ENCODE measurements around the gene CEP68. TPM values are rescaled to one million over a fixed set of nuclear protein-coding genes. Genes with fewer than 3 reads are reported as not detected.
A peak's percentile ranks its signal among the peaks of the same experiment; 100 is the strongest.

The CEP68 gene
- total RNA-seq, 1 donor from 2014 or later: 17.9 TPM

DNA sequence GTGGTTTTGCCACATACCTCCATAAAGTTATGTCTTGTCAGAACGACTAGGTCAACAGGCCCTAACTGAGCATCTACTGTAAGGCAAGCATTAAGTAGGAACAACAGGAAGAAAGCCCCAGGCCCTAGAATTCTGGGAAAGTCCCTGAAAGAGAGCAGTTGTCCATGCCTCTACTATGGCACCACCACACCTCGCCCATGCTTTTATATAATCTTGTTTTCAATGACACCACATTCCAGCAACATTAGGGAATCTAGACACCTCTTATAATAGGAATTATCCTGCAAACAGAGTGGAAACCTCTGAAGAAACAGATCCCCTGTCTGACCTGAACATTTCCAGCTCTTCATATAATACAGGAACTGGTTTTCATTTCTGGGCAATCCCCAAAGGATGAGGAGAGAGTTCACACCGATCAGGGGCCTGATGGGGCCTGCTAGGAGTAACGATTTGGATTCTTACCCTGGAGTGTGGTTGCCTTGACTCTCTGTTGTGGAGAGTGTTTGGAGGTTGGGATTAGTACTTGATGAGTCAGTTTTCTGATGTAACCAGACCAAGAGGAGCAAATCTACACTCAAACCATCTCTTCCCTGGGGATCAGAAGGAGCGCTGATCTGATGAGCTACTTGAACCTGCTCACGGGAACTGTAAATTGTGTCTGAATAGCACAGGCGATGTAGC, 31.9 kb upstream of the CEP68 start:
- intact Hi-C loops (cut with micrococcal nuclease): no loop called here
- TF ChIP-seq CTCF (IDR thresholded peaks at IDR 0.05): no peak
- peaks cover 58% of the 10 kb centered on the region for H3K4me1 Mint-ChIP-seq
- H3K27ac Mint-ChIP-seq: peak overlapping the region; percentile 63
- peaks cover 47% of the 10 kb centered on the region for H3K36me3 Mint-ChIP-seq (ENCODE audit: low read depth)
- ChIA-PET CTCF (interaction anchor here (1.4 kb wide), 1 partner anchor 106 kb away, joined by 4 read pairs; no protein-coding TSS in a partner anchor), POLR2A (interaction anchor here (0.8 to 5.3 kb wide), 6 partner anchors 9 to 106 kb away, joined by 3 to 76 read pairs (median 6); partner anchors contain the start of gene SLC1A4)
- H3K4me3 Mint-ChIP-seq: peak overlapping the region; percentile 29
- DNase-seq: no peak
- H3K9me3 Mint-ChIP-seq: no peaks in the 10 kb centered on the region
- H3K27me3 Mint-ChIP-seq: no peaks in the 10 kb centered on the region
- ATAC-seq (ENCODE audit: low read depth): no peak

DNA sequence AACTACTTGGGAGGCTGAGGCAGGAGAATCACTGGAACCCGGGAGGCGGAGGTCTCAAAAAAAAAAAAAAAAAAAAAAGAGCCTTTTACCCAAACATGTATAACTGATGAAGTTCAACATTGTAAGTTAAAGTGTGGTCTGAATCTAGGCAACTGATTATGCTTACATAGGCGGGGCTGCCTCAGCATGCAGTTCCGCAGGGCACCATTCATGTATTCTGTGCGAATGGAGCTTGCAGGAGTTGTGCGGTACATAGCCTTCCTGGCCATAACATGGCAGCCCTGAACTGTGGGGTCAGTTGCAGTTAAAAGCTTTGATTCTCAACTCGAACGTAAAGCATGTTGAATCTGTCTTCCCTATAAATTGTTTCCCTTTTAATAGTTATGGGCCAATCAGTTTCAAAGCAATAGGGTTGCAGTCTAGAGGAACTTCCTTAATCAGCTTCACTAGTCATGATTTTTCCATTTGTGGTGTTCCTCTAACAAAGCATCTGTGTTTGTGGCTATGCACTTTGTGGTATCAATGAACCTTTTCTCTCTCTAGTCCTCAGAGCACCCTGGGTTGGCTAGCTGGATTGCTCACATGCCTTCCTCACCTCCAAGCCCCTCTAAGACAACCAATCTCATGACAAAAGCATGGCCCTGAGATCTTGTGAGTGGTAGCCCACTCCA, 30.6 kb upstream of the CEP68 start:
- intact Hi-C loops (cut with micrococcal nuclease): loop anchor here (2.0 to 5.0 kb wide), 2 partner anchors 258 to 383 kb away; no protein-coding TSS in a partner anchor
- ChIA-PET CTCF (interaction anchor here (1.0 to 3.8 kb wide), 5 partner anchors 8 to 503 kb away, joined by 3 to 23 read pairs (median 5); no protein-coding TSS in a partner anchor), POLR2A (interaction anchor here (0.6 to 5.3 kb wide), 10 partner anchors 8 to 202 kb away, joined by 3 to 76 read pairs (median 10); partner anchors contain the start of genes ACTR2, CEP68 and SLC1A4)
- no peak for DNase-seq
- Mint-ChIP-seq H3K4me3 (peak overlapping the region; percentile 57), H3K9me3 (no peaks in the 10 kb centered on the region), H3K36me3 (ENCODE audit: low read depth) (peaks cover 36% of the 10 kb centered on the region), H3K27me3 (no peaks in the 10 kb centered on the region), H3K27ac (peak overlapping the region; percentile 96), H3K4me1 (peaks cover 71% of the 10 kb centered on the region)
- peak; percentile 36 for ATAC-seq (ENCODE audit: low read depth)
- TF ChIP-seq CTCF (IDR thresholded peaks at IDR 0.05): no peak

GRCh38 chr2:65026154-65026553, 30.1 kb upstream of the CEP68 start:
- Mint-ChIP-seq H3K9me3 (no peaks in the 10 kb centered on the region), H3K27ac (peak overlapping the region; percentile 96), H3K4me1 (peaks cover 76% of the 10 kb centered on the region), H3K36me3 (ENCODE audit: low read depth) (peaks cover 30% of the 10 kb centered on the region), H3K27me3 (no peaks in the 10 kb centered on the region), H3K4me3 (peak overlapping the region; percentile 57)
- intact Hi-C loops (cut with micrococcal nuclease): loop anchor here (2.0 to 5.0 kb wide), 2 partner anchors 259 to 383 kb away; no protein-coding TSS in a partner anchor
- TF ChIP-seq CTCF (IDR thresholded peaks at IDR 0.05): no peak
- DNase-seq (no peak), ATAC-seq (ENCODE audit: low read depth) (no peak)
- ChIA-PET POLR2A (interaction anchor here (0.6 to 5.3 kb wide), 10 partner anchors 9 to 201 kb away, joined by 3 to 76 read pairs (median 10); partner anchors contain the start of genes ACTR2, CEP68 and SLC1A4), CTCF (interaction anchor here (1.0 to 3.8 kb wide), 5 partner anchors 9 to 108 kb away, joined by 3 to 23 read pairs (median 4); no protein-coding TSS in a partner anchor)

DNA sequence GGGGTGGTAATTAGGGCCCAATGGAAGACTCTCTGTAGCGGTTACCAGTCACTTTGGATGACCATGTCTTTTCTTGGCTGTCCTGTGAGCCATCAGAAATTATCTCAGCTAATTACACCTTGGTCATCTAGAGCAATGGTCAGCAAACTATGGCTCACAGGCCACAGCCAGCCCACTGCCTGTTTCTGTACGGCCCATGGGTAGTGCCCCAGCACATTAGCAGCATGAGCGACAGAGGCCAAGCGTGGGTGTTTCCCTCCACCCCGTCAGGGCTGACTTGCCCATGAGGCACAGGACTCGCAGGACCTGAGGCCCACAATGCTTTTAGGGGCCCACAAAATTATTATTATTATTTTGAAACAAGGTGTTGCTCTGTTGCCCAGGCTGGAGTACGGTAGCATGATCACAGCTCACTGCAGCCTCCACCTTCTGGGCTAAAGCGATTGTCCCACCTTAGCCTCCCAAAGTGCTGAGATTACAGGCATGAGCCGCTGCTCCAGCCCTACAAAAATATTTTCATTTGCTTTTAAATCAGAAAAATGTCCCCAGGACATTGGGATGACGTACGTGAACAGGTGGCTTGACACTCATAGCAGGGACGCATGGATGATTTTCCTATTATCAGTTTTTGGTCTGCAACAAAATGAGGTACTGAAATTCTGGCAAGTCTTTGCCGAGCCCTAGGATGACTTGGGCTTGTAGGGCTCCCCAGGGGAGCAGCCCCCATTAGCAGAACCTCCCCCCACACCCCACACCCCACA, 29.3 kb upstream of the CEP68 start:
- CTCF ChIA-PET: interaction anchor here (1.1 to 3.8 kb wide), 3 partner anchors 9 to 109 kb away, joined by 3 to 23 read pairs (median 13); no protein-coding TSS in a partner anchor
- DNase-seq (peak; percentile 45), ATAC-seq (ENCODE audit: low read depth) (peak; percentile 70)
- no peak for TF ChIP-seq CTCF (IDR thresholded peaks at IDR 0.05)
- Mint-ChIP-seq H3K4me3 (peak overlapping the region; percentile 57), H3K27ac (peak overlapping the region; percentile 96), H3K9me3 (no peaks in the 10 kb centered on the region), H3K36me3 (ENCODE audit: low read depth) (peaks cover 24% of the 10 kb centered on the region), H3K4me1 (peaks cover 82% of the 10 kb centered on the region), H3K27me3 (no peaks in the 10 kb centered on the region)
- POLR2A ChIA-PET: interaction anchor here (0.5 to 5.3 kb wide), 9 partner anchors 9 to 277 kb away, joined by 3 to 76 read pairs (median 9); partner anchors contain the start of genes ACTR2, CEP68 and SLC1A4
- intact Hi-C loops (cut with micrococcal nuclease): loop anchor here (1.0 to 5.0 kb wide), 9 partner anchors 10 to 503 kb away; partner anchors contain the start of genes AFTPH and SLC1A4

Measured in activated B cell treated with CpG ODN at 0.5 μM for 24 hours (primary cell).